Measurements from ENCODE around the gene PCGF6. TPM values are rescaled to one million over a fixed set of nuclear protein-coding genes. Genes with fewer than 3 reads are reported as not detected.
"Not testable (repeated sequence)": the region's sequence is repeated elsewhere in the genome, so short reads cannot be mapped to it uniquely, and the experiment has no call there.

The PCGF6 gene
- total and polyA plus RNA-seq, 10 donors, result 6.0 to 11.3 (median 8.6) TPM

GRCh38 chr10:103259989-103260388, 91.0 kb downstream of the PCGF6 start:
- WGBS, 5 donors, result 85 to 93% (median 91%) methylated on average over 5 of the region's 5 CpGs
- Histone ChIP-seq H3K27me3 (replicated peaks in 1 of 7) (peaks cover 0 to 23% (median 0%) of the 10 kb centered on the region in 7 donors), H3K27ac (no peak overlapping the region), H3K4me3 (no peak overlapping the region), H3K36me3 (no peaks in the 10 kb centered on the region), H3K4me1 (no peaks in the 10 kb centered on the region), H3K9me3 (peaks cover 0 to 21% (median 5%) of the 10 kb centered on the region in 8 donors)
- no peak for DNase-seq
- TF ChIP-seq CTCF (IDR thresholded peaks at IDR 0.05 in 8 of 11, conservative IDR thresholded peaks at IDR 0.05 in 3 of 11), result no peak
- no peak for TF ChIP-seq POLR2AphosphoS5 (IDR thresholded peaks at IDR 0.05)
- TF ChIP-seq POLR2A (IDR thresholded peaks at IDR 0.05), result no peak
- intact Hi-C loops (cut with DNase I; ENCODE audit: low total_unique reads), result no loop called here

GRCh38 chr10:103258928-103259327, 92.0 kb downstream of the PCGF6 start:
- Histone ChIP-seq H3K27me3 (replicated peaks in 1 of 7) (peaks cover 0 to 14% (median 0%) of the 10 kb centered on the region in 7 donors), H3K9me3 (peaks cover 0 to 21% (median 5%) of the 10 kb centered on the region in 8 donors)
- intact Hi-C loops (cut with DNase I; ENCODE audit: low total_unique reads); H3K36me3 ChIP-seq; H3K27ac ChIP-seq; H3K4me1 ChIP-seq; H3K4me3 ChIP-seq; DNase-seq: not testable (repeated sequence)
- 94 to 96% (median 96%) methylated on average over 4 of the region's 4 CpGs for WGBS, 5 donors

- intact Hi-C loops (cut with DNase I; ENCODE audit: low total_unique reads), result no loop called here
- H3K4me1 ChIP-seq, result no peaks in the 10 kb centered on the region
- DNase-seq, result no peak
- H3K27ac ChIP-seq, result no peak overlapping the region
- no peak overlapping the region for H3K4me3 ChIP-seq
- H3K36me3 ChIP-seq, result no peaks in the 10 kb centered on the region
- peaks cover 0 to 4% (median 0%) of the 10 kb centered on the region in 7 donors for H3K27me3 ChIP-seq (replicated peaks in 1 of 7)
- H3K9me3 ChIP-seq, result peaks cover 0 to 21% (median 5%) of the 10 kb centered on the region in 8 donors
- no peak for TF ChIP-seq CTCF (IDR thresholded peaks at IDR 0.05 in 8 of 11, conservative IDR thresholded peaks at IDR 0.05 in 3 of 11)
- TF ChIP-seq POLR2AphosphoS5 (IDR thresholded peaks at IDR 0.05), result no peak
- TF ChIP-seq POLR2A (IDR thresholded peaks at IDR 0.05), result no peak
Measured at GRCh38 chr10:103257812-103258211, 93.1 kb downstream of the PCGF6 start.

GRCh38 chr10:103256613-103257012, 94.3 kb downstream of the PCGF6 start:
- Histone ChIP-seq H3K27ac (no peak overlapping the region), H3K4me3 (no peak overlapping the region), H3K36me3 (no peaks in the 10 kb centered on the region), H3K27me3 (replicated peaks in 1 of 7) (no peaks in the 10 kb centered on the region), H3K4me1 (no peaks in the 10 kb centered on the region), H3K9me3 (peaks cover 0 to 21% (median 5%) of the 10 kb centered on the region in 8 donors)
- DNase-seq, result no peak
- intact Hi-C loops (cut with DNase I; ENCODE audit: low total_unique reads), result no loop called here
- 83 to 97% (median 95%) methylated on average over 1 of the region's 1 CpG for WGBS, 5 donors
- TF ChIP-seq POLR2AphosphoS5 (IDR thresholded peaks at IDR 0.05) (no peak), CTCF (IDR thresholded peaks at IDR 0.05 in 8 of 11, conservative IDR thresholded peaks at IDR 0.05 in 3 of 11) (no peak), POLR2A (IDR thresholded peaks at IDR 0.05) (no peak)
